ENCODE results near the gene PRH1.

PRH1 gene

DNA sequence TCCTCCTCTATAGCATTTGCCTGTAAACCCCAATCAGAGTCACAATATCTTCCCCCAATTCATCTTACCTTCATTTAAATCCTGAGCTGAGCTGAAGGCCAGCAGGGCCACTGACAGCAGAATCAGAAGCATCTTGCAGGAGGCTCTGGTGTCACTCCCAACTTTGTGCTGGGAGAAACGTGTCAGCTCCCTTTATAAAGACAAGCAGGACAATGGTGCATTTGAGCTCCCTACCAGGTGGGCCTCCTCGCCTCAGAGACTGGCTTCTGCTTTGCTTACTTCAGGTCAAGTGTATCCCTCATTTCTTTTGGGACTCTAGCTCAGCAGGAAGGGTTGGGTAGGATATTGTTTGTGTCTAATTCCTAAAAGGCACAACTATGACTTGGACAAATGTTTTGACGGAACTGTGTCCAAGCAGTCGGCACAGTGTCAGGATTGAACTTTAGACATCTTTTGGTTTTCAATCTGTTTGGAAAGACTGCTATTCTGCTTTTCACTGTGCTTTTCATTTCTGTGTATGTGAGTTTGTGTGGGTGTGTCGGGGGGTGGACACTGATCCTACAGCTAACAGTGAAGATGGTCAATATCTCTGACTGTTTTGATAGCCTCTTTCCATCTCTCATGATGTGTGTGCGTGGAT lies at the start of gene PRH1:
TSS of gene PRH1 (minus strand) at position 170 of the 640 bp plus-strand sequence. CDS start at position 132, 38 bp downstream.
- no peak for DNase-seq (ENCODE audit: low spot score)

GRCh38 chr12:10928746-10929286 lies 44.8 kb upstream of the PRH1 start, which contains the start of gene PRH2:
TSS of gene PRH2 (plus strand) at chr12:10929236. CDS start at chr12:10929274, 38 bp downstream.
- no peak for DNase-seq (ENCODE audit: low spot score)

DNA sequence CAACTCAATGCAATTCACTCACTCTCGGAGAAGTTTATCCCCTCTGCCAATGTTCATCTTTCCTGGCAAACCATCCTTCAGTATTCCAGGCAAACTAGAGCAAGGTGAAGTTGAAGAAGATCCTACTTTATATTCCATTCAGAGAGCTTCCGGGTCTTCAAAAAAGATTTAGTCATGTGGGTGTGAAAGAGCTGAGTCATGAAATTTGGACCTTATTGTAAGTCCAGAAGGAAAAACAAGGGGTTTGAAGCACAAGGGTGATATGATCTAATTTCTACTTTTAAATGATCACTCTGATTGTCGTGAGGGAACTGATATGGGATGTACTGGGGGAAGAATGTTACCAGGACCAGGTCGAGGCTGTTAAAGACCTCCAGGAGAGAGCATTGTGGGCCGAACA lies 42.2 kb upstream of the PRH1 start:
- DNase-seq (ENCODE audit: low spot score): no peak

DNA sequence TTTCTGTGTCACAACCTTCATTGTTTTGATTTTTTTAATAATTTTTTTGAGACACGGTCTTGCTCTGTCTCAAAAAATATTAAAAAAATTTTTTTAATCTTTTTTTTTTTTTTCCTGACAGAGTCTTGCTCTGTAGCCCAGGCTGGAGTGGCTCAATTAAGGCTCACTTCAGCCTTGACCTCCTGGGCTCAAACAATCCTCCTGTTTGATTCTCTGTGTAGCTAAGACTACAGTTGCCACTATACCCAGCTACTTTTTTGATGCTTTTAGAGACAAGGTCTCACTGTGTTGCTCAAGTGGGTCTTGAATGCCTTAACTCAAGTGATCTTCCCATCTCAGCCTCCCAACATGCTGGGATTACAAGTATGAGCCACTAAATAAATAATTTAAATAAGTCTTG lies 35.8 kb upstream of the PRH1 start:
- no peak for DNase-seq (ENCODE audit: low spot score)

DNA sequence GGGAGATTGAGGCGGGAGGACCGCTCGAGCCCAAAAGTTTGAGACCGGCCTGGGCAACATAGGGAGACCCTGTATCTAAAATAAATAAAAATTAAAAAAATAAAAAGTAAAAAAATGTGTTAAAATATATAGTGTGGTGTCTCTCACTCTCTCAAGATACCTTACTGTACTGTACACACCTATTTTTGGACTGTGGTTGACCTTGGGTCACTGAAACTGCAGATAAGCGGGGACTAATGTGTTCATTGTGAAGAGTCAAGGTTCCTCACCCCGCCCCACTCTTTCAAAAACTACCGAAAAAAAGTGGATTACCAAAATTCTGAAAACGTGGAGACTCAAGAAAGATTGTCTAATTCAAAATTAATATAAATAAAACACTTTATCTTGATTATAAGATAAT lies 26.3 kb upstream of the PRH1 start:
- DNase-seq (ENCODE audit: low spot score): no peak

- no peak for DNase-seq (ENCODE audit: low spot score)
Measured at GRCh38 chr12:10909462-10909861, 25.4 kb upstream of the PRH1 start, which contains the start of gene TAS2R13. TSS of gene TAS2R13 (minus strand) at chr12:10909562. CDS start at chr12:10909298, 264 bp downstream.

- DNase-seq (ENCODE audit: low spot score): no peak
Measured at GRCh38 chr12:10904686-10905085, 20.6 kb upstream of the PRH1 start.

GRCh38 chr12:10901427-10901826 lies 17.4 kb upstream of the PRH1 start:
- no peak for DNase-seq (ENCODE audit: low spot score)

DNA sequence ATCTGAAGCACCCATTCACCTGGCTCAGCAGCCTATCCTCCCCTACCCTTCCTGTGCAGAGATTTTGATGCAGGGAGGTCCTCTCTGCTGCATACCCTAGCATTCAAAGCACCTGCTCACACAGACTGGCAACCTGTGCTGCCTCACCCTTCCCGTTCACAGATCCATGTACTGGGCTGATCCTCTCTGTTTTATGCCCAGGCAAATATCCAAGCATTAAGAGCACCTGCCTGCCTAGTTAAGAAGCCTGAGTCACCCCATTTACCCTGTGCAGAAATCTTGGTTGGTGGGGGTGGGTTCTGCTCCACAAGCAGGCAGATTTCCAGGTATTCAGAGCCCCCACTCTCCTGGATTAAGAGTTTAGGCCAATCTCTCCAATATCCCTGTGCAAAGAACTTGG lies 16.9 kb upstream of the PRH1 start:
- no peak for DNase-seq (ENCODE audit: low spot score)

DNA sequence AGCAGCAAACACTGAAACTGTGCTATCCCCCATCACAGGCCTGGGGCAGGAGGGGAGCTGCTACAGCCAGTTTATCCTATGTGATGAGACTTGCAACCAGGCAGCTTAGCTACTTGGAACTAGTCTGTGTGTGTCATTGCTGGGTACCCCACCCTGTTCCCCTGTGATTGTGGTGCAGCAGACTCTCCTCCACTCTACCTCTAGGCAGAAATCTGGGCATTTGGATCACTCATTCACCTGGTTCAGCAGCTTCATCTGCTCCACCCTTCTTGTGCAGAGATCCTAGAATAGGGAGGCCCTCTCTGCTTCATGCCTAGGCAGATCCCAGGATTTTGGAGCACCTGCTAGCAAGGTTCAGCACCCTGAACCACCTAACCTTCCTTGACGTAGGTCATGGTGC lies 16.5 kb upstream of the PRH1 start:
- DNase-seq (ENCODE audit: low spot score): no peak

GRCh38 chr12:10896854-10897253 lies 12.8 kb upstream of the PRH1 start:
- no peak for DNase-seq (ENCODE audit: low spot score)

DNA sequence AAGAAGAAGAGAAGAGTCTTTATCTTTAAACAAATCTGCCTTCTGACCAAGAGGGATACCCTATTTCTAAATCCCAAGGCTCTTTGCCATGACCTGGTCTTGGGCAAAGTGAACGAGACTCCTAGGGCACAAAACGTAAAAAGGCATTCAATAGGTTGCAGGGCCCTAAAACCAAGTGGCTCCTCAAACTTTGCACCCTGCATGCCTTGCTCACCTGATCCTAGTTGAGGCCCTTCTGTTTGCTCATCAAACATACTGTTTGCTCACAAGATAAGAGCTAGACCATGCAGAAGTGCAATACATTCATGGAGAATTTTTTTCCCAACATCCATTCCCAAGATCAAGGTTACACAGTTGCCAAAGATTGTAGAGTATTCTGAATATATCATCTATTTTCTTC lies 7.9 kb upstream of the PRH1 start:
- no peak for DNase-seq (ENCODE audit: low spot score)

GRCh38 chr12:10889226-10889625 lies 5.2 kb upstream of the PRH1 start:
- no peak for DNase-seq (ENCODE audit: low spot score)

GRCh38 chr12:10873378-10873777 lies 10.7 kb downstream of the PRH1 start:
- no peak for DNase-seq (ENCODE audit: low spot score)

GRCh38 chr12:10867381-10867780 lies 16.7 kb downstream of the PRH1 start:
- no peak for DNase-seq (ENCODE audit: low spot score)

DNA sequence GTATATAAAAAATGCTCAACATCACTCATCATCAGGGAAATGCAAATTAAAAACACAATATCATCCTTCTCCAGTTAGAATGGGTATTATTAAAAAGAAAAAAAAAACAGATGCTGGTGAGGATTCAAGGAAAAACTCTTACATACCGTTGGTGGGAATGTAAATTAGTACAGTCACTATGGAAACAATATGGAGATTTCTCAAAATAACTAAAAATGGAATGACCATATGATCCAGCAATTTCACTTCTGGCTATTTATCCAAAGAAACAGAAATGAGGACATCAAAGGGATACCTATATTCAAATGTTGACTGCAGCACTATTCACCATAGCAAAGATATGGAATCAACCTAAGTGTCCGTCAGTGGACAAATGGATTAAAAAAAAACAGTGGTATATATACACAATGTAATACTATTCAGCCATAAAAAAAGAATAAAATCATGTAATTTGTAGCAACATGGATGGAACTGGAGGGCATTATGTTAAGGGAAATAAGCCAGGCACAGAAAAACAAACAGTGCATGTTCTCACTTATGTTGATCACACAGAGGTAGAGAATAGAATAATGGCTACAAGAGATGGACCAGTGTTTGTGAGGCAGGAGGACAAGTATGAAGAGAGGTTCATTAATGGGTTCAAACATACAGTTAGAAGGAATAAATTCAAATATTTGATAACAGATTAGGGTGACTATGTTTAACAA lies 20.4 kb downstream of the PRH1 start:
- DNase-seq (ENCODE audit: low spot score): no peak

DNA sequence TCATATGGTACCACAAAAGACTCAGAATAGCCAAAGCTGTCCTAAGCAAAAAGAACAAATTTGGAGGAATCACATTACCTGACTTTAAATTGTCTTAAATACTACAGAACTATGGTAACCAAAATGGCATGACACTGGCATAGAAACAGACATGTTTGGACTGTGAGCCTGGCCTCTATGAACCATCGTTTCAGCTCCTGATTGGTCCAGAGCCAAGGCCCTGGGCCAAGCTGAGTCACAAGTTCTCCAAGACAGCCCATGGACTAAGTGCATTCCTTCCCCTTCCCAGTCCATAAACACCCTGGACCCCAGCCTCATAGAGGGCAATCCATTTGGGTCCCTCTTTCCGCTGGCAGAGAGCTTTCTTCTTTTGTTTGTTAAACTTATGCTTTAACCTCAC lies 22.7 kb downstream of the PRH1 start:
- no peak for DNase-seq (ENCODE audit: low spot score)

- DNase-seq (ENCODE audit: low spot score): no peak
Measured at GRCh38 chr12:10855807-10856206, 28.2 kb downstream of the PRH1 start.

GRCh38 chr12:10853776-10854175 lies 30.3 kb downstream of the PRH1 start:
- no peak for DNase-seq (ENCODE audit: low spot score)

GRCh38 chr12:10851243-10851858 lies 32.7 kb downstream of the PRH1 start:
- no peak for DNase-seq (ENCODE audit: low spot score)

DNA sequence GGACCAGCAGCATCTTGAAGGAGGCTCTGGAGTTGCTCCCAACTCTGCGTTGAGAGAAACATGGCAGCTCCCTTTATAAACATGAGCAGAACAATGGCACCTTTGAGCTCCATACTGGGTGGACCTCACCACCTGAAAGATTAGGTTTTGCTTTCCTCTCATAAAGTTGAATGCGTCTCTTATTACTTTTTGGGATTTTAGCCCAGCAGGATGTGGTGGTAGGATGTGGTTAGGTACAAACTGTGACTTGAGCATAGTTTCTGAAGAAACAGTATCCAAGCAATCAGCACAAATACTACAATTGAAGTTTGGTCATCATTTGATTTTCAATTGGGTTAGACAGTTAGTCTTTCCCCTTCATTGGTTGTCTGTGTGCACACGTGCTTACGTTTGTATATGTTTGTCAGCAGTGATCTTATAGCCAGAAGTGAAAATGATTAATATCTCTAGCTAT lies 34.6 kb downstream of the PRH1 start, which contains the start of gene PRR4:
TSS of gene PRR4 (minus strand) at position 51 of the 454 bp plus-strand sequence. CDS start at position 13, 38 bp downstream.
- DNase-seq (ENCODE audit: low spot score): no peak

- DNase-seq (ENCODE audit: low spot score): no peak
Measured at GRCh38 chr12:10847744-10848143, 36.3 kb downstream of the PRH1 start.

DNA sequence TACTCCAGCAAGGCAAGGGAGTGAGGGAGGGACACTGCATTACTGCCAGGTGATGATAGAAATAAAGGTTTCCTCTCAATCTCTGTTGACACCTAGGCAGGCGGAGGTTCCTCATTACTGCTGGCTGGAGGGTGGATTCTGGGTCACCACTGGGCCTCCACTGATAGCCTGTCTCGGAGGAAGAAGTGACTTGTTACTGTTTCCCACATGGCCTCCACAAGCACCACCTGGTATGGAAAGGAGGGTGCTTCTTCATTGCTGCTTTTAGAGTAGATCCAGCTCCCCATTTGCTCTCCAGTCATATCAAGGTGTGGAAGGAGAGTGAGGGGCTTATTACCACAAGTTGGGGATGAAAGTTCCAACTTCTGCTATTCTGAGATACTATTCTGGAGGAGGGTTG lies 41.2 kb downstream of the PRH1 start:
- no peak for DNase-seq (ENCODE audit: low spot score)

Measured in NAMALWA (cell line).